SK-N-SH treated with all-trans-retinoic acid at 6 μM for 48 hours (cell line): ENCODE results near the gene PGM2.

Experiments
- BACH2 ChIP-seq: fragments of 250-450 bp; sonication (Bioruptor Pico); IDR thresholded peaks from 2 replicates; pipeline ENCODE4 v1.9.0; 2021; ENCODE audit warnings: mild to moderate bottlenecking, borderline replicate concordance
- GLIS3 ChIP-seq: fragments of 250-450 bp; sonication (Bioruptor Pico); IDR thresholded peaks from 2 replicates; pipeline ENCODE4 v1.5.0; 2020; ENCODE audit warnings: mild to moderate bottlenecking, moderate library complexity
- ISL1 ChIP-seq: fragments of 250-450 bp; sonication (Bioruptor Pico); IDR thresholded peaks from 2 replicates; pipeline ENCODE4 v2.1.2; 2022; ENCODE audit warnings: mild to moderate bottlenecking, moderate library complexity
- OSR1 ChIP-seq: fragments of 250-450 bp; sonication (Bioruptor Pico); IDR thresholded peaks from 2 replicates; pipeline ENCODE4 v1.8.0; 2022; ENCODE audit warnings: moderate library complexity, mild to moderate bottlenecking, inconsistent platforms
- PPARA ChIP-seq: fragments of 250-450 bp; sonication (Bioruptor Pico); IDR thresholded peaks from 2 replicates; pipeline ENCODE4 v1.5.0; 2020; ENCODE audit warnings: mild to moderate bottlenecking, borderline replicate concordance
- RARB ChIP-seq: fragments of 250-450 bp; sonication (Bioruptor Pico); IDR thresholded peaks from 2 replicates; pipeline ENCODE4 v1.8.0; 2021; ENCODE audit warnings: mild to moderate bottlenecking, moderate library complexity
- TOX ChIP-seq: fragments of 250-450 bp; sonication (Bioruptor Pico); IDR thresholded peaks from 2 replicates; pipeline ENCODE4 v1.8.0; 2021; ENCODE audit warnings: mild to moderate bottlenecking, moderate library complexity, borderline replicate concordance
- ZC3H10 ChIP-seq: fragments of 250-450 bp; sonication (Bioruptor Pico); IDR thresholded peaks from 2 replicates; pipeline ENCODE4 v1.5.1; 2021; ENCODE audit warnings: mild to moderate bottlenecking, moderate library complexity
- ZFP30 ChIP-seq: fragments of 450-650 bp; formaldehyde crosslinking; IDR thresholded peaks from 2 replicates; pipeline ENCODE4 v1.5.0; 2022; ENCODE audit warnings: mild to moderate bottlenecking, moderate library complexity
- ZNF70 ChIP-seq: fragments of 450-650 bp; formaldehyde crosslinking; IDR thresholded peaks from 2 replicates; pipeline ENCODE4 v1.5.0; 2020; ENCODE audit warnings: mild to moderate bottlenecking, moderate library complexity
- TF ChIP-seq, protein P1 (sequence below): fragments of 250-450 bp; sonication (Bioruptor Pico); IDR thresholded peaks from 2 replicates; pipeline ENCODE4 v1.8.0; 2021; ENCODE audit warnings: low read depth, mild to moderate bottlenecking, moderate library complexity, borderline replicate concordance
- TF ChIP-seq, protein P2 (sequence below): fragments of 250-450 bp; sonication (Bioruptor Pico); IDR thresholded peaks from 2 replicates; pipeline ENCODE4 v1.8.0; 2020; ENCODE audit warnings: mild to moderate bottlenecking, moderate library complexity, borderline replicate concordance
- TF ChIP-seq, protein P3 (sequence below): fragments of 250-450 bp; sonication (Bioruptor Pico); IDR thresholded peaks from 2 replicates; pipeline ENCODE4 v1.5.1; 2020; ENCODE audit warnings: low read depth, mild to moderate bottlenecking, moderate library complexity

- TF ChIP-seq ISL1 (CRISPR knock-in tag) (no peak), OSR1 (CRISPR knock-in tag) (no peak), ZC3H10 (CRISPR knock-in tag) (no peak), TOX (no peak), BACH2 (CRISPR knock-in tag) (no peak), ZFP30 (CRISPR knock-in tag) (no peak), RARB (CRISPR knock-in tag) (no peak), ZNF70 (CRISPR knock-in tag) (no peak), GLIS3 (CRISPR knock-in tag) (no peak), PPARA (no peak)
- TF ChIP-seq, protein P1, sequence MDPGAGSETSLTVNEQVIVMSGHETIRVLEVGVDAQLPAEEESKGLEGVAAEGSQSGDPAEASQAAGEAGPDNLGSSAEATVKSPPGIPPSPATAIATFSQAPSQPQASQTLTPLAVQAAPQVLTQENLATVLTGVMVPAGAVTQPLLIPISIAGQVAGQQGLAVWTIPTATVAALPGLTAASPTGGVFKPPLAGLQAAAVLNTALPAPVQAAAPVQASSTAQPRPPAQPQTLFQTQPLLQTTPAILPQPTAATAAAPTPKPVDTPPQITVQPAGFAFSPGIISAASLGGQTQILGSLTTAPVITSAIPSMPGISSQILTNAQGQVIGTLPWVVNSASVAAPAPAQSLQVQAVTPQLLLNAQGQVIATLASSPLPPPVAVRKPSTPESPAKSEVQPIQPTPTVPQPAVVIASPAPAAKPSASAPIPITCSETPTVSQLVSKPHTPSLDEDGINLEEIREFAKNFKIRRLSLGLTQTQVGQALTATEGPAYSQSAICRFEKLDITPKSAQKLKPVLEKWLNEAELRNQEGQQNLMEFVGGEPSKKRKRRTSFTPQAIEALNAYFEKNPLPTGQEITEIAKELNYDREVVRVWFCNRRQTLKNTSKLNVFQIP (CRISPR knock-in tag) = no peak
- TF ChIP-seq, protein P2, sequence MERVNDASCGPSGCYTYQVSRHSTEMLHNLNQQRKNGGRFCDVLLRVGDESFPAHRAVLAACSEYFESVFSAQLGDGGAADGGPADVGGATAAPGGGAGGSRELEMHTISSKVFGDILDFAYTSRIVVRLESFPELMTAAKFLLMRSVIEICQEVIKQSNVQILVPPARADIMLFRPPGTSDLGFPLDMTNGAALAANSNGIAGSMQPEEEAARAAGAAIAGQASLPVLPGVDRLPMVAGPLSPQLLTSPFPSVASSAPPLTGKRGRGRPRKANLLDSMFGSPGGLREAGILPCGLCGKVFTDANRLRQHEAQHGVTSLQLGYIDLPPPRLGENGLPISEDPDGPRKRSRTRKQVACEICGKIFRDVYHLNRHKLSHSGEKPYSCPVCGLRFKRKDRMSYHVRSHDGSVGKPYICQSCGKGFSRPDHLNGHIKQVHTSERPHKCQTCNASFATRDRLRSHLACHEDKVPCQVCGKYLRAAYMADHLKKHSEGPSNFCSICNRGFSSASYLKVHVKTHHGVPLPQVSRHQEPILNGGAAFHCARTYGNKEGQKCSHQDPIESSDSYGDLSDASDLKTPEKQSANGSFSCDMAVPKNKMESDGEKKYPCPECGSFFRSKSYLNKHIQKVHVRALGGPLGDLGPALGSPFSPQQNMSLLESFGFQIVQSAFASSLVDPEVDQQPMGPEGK (CRISPR knock-in tag) = no peak
- TF ChIP-seq, protein P3, sequence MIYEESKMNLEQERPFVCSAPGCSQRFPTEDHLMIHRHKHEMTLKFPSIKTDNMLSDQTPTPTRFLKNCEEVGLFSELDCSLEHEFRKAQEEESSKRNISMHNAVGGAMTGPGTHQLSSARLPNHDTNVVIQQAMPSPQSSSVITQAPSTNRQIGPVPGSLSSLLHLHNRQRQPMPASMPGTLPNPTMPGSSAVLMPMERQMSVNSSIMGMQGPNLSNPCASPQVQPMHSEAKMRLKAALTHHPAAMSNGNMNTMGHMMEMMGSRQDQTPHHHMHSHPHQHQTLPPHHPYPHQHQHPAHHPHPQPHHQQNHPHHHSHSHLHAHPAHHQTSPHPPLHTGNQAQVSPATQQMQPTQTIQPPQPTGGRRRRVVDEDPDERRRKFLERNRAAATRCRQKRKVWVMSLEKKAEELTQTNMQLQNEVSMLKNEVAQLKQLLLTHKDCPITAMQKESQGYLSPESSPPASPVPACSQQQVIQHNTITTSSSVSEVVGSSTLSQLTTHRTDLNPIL = no peak
Measured at GRCh38 chr4:37794056-37794455, 32.4 kb upstream of the PGM2 start.
